ENCODE data around the gene MZB1. TPM values are rescaled to one million over a fixed set of nuclear protein-coding genes. Genes with fewer than 3 reads are reported as not detected.

Gene MZB1, protein sequence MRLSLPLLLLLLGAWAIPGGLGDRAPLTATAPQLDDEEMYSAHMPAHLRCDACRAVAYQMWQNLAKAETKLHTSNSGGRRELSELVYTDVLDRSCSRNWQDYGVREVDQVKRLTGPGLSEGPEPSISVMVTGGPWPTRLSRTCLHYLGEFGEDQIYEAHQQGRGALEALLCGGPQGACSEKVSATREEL
- not detected in 2 replicates for total RNA-seq

DNA sequence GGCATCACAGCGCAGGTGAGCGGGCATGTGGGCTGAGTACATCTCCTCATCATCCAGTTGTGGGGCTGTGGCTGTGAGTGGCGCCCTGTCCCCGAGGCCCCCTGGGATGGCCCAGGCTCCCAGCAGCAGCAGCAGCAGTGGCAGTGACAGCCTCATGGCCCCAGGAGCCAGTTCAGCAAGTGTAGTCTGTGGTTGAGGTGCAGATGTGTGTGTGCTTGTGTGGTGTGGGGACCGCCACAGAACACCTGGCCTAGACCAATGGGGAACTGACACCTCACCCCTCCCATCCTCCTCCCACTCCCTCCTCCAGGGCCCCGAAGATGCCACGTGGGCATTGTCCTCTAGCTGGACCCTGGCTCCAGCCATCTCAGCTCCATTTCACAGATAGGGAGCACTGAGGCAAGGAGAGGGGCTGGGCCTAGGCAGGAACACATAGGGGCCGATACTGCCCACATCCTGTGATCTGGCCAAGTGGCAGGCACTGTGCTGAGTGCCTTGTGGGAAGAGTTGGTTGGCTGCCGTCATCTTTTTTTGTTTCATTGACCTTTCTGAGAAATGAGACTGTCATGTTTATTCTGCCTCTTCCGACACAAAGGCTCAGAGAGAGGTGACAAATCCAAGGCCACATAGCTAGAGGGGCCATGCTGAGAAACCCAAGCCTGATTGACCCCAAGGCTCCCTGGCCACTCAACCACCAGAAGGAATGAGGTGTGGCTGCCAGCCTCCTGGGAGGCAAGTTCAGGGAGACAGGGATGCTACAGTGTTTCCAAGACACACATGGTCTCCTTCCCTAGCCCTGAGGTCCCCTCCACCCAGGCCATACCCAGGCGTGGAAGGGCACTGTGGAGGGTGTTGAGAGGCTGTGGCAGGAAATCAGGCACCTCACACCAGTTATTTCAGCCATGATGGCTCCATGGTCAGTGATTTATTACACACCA is at the start of gene MZB1:
MZB1 (minus strand) TSS at position 213 of the 938 bp plus-strand sequence; CDS start at position 156, 57 bp downstream.

DNA sequence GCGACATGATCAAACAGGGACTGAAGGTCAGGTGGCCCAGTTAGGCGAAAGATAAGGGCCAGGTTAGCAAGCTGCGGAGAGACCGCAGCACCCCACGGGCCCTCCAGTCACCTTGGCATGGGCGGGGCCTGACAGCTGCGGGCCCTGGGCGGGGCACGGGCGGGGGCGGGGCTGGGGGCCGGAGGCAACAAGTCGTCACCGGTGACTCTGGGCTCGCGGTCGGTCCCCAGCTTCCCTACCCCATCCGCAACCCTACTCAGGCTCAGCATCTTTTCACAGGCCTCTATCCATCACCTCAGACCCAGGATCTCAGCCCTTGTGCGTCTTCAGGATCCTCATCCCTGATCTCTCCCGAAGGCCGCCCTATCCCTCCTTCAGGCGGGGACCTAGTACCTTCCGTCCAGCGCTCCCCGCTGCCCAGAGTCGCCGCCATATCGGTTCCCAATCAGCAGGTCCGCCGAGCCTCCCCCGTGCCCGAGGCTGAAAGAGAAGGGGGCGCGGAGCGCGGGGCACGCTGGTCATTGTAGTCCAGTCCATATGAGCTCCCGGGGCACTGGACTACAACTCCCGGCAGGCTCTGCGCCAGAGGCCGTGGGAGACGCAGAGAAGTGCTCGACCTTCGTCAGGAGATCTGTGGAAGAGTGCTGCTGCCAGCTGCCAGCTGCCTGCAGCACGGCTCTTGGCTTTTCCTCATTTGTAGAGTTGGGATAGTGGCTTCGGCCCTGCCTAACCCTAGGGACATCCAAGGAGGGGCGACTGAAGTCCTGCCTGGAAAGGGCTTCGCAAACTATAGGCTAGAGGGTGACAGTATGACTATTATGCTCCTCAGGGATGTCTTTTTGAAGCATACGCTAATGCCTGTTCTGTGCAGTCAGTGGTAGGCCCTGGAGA is 49.5 kb upstream of the MZB1 start, which contains the start of gene DNAJC18:
DNAJC18 (minus strand) TSS at position 513 of the 891 bp plus-strand sequence; CDS start at position 433, 80 bp downstream.

DNA sequence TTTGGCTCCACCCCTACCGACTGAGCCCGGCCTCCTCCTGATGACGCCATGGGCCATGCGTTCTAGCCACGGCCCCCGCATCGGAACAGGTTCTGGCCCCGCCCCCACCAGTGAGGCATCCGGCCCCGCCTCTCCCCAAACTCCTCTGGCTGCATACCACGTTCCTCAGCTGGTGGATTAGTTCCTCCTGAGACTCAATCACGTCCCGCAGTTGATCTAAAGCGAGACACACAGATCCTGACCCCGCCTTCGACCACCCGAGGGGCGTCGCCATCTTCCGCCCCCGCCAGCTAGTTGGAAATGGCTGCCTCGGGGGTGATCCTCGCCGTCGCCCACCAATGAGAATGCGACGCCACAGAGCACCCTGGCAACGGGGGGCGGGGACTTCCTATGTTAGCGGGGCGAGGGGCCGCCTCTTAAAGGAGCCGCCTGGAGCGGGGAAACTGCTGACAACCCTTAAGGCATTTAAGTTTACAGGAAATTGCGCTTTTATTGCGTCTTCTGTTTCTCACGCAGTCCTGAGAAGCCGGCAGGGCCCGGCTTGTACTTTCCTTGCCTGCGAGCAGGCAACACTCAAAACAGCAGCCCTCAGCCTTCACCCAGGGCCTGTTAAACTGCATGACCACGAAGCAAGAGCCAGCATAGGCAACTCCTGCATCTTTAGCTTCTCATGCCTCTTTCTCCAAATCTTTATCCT is 14.2 kb upstream of the MZB1 start, which contains the start of gene SPATA24:
SPATA24 (minus strand) TSS at position 303 of the 697 bp plus-strand sequence; CDS start at position 274, 29 bp downstream.

DNA sequence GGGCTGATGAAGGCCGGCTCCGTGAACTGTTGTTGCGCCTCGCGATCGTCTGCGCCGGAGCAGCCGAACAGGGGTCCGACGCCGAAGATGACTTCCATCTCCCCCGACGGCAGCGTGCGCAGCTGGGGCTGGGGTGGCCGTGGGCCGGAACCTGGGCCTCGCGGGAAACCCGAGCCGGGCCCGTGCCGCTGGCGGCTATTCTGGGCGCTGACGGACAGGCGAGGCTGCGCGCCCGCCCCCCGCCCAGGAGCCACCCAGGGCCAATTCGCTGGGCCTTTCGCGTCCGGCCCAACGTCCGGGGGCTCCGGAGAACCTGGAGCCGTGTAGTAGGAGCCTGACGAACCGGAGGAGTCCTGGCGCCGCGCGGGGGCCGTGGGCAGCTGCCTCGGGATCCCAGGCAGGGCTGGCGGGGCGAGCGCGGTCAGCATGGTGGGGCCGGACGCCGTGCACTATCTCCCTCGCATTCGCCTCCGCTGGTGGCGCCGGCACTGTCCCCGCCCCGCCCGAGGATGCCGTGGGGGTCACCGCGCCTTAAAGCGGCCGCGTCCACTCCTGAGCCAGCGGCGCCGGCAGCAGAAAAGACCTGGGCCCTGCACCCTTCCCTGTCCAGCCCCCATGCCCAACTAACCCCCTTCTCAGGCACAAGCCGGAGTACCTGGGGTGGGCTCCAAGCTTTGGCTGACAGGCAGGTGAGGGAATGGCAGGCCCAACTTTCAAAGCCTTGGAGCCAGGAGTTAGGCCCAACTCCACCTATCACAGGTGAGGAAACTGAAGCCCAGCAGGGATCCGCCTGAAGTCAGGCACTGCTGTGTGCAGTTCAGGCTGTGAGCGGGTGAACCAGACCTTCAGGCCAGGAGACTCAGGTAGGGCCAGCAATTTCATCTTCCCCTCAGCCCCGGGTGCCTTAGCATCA is 5.2 kb upstream of the MZB1 start, which contains the start of gene PROB1:
PROB1 (minus strand) TSS at position 451 of the 913 bp plus-strand sequence; CDS start at position 428, 23 bp downstream.

DNA sequence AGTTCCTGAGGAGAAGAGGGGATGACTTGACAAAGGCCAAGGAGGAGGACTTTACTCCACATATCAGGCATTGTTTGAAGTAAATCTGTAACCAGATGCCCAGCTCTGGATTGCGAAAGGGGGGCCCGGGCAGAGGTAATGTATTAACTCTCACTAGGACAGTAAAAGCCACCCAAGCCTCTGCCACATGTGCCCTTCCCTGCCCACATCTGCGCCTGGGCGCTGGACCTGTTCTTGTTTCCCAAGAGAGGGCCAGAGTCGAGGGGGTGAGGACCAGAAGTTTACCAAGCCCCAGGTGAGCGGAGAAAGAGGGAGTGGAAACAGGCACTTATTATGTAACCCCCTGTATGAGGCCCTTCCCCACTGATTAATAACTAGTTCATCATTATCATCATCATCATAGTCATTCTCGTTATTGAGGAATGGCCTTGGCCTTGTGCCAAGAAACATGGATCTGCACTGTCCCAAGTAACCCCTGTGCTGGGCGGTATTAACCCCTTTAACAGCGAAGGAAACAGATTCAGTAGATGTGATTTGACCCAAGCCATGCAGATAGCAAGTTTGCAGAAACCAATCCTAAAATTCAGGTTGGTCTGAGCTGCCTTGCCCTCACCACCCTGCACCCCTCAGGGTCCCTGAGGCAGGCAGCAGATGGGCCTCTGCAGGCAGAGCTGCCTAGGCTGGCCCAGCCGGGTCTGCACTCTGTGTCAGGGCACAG is 6.3 kb downstream of the MZB1 start, which contains the start of gene SLC23A1:
SLC23A1 (minus strand) TSS at position 23 of the 718 bp plus-strand sequence. CDS start 44 bp downstream, outside the sequence.

DNA sequence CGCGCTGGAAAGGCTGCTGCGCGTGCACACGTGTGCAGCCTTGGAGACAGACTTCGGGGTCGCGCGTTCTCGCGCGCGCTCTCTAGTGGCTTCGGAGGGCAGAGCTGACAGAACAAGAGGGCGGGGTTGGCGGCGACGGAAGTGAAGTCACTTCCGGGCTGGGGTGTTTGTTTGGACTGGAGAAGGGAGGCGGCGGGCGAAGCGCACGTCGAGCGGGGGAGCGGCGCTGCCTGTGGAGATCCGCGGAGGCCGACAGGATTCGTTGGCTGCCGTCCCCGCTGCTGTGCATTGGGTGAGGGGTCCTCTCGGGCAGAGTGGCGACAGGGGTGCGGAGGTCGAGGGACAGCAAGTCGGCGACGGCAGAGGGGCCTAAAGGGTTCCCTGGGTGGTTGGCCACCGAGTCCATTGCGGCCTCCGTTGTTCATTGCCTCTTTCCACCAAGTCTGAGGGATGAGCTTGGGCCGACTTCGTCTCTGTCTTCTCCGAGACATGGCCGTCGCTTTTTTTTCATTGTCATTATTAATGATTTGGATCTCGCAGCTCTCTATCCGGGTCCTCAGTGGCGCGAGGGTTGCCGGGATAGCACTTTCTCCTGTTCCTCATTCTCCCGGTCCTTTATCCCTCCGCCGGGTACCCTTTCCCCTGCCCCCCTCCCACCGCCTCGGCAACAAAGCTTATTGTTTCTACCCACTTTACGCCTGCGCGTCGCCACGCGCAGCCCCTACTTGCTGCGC is 47.9 kb downstream of the MZB1 start, which contains the start of gene PAIP2:
PAIP2 (plus strand) TSS at position 166 of the 734 bp plus-strand sequence. CDS start 21,931 bp downstream, outside the sequence.

Other genes with a start within 250 kb of the MZB1 start
- 41.3 and 42.1 TPM in 2 replicates for gene SIL1, start 191.5 kb downstream of the MZB1 start, total RNA-seq
- gene MATR3, start 96.2 kb downstream of the MZB1 start, total RNA-seq = 156 and 174 TPM in 2 replicates
- gene PAIP2, start 48.1 kb downstream of the MZB1 start, total RNA-seq = 68.5 and 70.7 TPM in 2 replicates
- not detected in 2 replicates for gene SLC23A1, start 6.6 kb downstream of the MZB1 start, total RNA-seq
- gene PROB1, start 5.2 kb upstream of the MZB1 start, total RNA-seq = 1.2 and 2.1 TPM in 2 replicates
- 1.5 and 1.9 TPM in 2 replicates for gene SPATA24, start 14.2 kb upstream of the MZB1 start, total RNA-seq
- gene DNAJC18, start 49.6 kb upstream of the MZB1 start, total RNA-seq = 3.6 and 8.2 TPM in 2 replicates
- gene ECSCR, start 72.8 kb upstream of the MZB1 start, total RNA-seq = 2.1 and 5.1 TPM in 2 replicates
- gene SMIM33, start 81.1 kb upstream of the MZB1 start, total RNA-seq = not detected in 2 replicates
- 43.7 and 64.9 TPM in 2 replicates for gene STING1, start 92.8 kb upstream of the MZB1 start, total RNA-seq
- gene UBE2D2, start 171.4 kb upstream of the MZB1 start, total RNA-seq = 46.5 and 51.3 TPM in 2 replicates

Data from cardiac ventricle fibroblast (primary cell).